GM18502 (cell line): Measurements from ENCODE around the gene ST3GAL2.

Source experiments
- ATAC-seq: cut with Tn5 transposase; IDR thresholded peaks from one replicate; pipeline ENCODE4 v1.9.1; 2021; ENCODE audit warnings: mild to moderate bottlenecking; ENCODE audit not compliant: unreplicated experiment, poor library complexity

ST3GAL2 gene

DNA sequence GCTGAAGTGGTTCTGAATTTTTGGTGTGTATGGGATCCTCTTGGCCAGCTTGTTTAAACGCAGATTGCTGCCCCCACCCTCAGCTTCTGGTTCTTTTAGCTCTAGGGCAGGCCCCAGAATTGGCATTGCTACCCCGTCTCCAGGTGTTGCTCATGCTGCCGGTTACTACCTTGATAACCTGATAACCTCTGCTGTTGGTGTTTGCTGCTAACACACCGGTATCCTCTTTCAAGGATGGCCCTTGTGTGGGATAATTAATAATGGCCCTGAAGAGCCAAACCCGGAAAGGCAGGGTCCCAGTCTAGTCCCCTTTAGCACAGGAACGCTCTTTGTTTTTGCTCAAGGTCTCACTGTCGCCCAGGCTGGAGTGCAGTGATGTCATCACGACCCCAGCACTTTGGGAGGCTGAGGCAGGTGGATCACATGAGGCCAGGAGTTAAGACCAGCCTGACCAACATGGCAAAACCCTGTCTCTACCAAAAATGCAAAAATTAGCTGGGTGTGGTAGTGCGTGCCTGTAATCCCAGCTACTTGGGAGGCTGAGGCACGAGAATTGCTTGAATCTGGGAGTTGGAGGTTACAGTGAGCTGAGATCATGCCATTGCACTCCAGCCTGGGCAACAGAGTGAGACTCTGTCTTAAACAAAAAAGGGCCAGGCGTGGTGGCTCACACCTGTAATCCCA, 1.3 kb upstream of the ST3GAL2 start:
- no peak for ATAC-seq

DNA sequence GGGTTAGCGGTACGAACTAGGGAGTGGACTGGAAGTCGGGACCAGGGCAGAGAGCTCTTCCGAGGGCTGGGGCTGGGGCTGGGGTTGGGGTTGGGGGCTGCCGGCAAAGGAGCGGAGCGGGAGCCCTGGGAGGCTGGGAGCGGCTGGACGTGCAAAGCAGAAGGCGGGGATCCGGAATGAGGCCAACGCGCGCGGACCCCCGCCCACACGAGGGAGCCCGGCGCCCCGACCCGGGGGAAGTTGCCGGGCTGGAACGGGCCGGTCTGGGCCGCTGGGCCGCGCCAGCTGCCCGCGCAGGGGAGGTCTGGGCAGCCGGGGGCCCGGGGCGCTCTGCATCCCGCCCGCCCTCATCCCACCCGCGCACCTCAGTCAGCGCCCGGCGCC, 323 bp downstream of the ST3GAL2 start:
- ATAC-seq = no peak

DNA sequence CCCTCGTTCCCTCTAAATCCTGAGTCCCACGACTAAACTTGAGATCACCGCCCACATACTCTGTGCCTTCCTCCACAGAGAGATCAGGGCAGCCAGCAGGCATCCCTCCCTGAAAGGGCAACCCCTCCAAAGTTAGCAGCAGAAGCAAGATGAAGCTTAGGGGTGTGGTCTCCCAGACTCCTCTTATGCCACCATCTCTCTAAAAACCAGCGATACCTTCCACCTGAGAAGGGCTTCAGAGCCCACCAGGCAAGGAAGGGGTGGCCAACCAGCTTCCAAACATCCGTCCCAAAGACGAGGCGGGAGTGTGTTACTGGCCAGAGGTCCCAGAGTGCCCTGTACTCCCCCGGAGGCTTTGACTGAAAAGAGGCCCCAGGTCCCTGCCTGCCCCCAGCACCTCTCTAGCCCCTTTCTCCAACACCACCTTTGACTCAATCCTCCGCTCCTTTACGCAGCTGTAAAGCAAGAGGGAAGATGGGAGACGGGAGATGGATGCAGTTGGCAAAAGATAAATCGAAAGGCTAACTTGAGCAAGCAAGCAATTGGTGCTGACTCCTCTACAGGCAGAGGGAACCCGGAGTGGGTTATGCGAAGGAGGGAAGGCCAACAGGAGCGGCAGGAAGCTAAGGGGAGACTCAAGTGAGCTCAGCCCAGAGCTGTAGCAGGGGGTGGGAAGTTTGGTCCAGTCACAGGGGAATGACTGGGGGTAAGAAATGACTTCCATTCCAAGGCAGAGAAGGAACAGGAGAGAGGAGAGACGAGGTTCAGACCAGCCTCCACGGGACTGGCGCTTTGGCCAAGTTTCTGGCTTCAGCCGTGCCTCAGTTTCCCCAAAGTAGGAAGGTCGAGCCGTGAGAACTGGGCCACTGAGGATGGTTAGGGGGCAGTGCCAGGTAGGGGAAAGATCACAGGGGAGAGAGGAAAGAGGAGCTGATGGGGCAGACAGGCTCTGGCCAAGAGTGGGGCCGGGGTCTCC, 1.0 kb downstream of the ST3GAL2 start:
- no peak for ATAC-seq

- ATAC-seq = no peak
Observed at GRCh38 chr16:70437017-70437581, 1.8 kb downstream of the ST3GAL2 start.

GRCh38 chr16:70434484-70435260, 4.2 kb downstream of the ST3GAL2 start:
- no peak for ATAC-seq

GRCh38 chr16:70433458-70434103, 5.3 kb downstream of the ST3GAL2 start:
- ATAC-seq = no peak

DNA sequence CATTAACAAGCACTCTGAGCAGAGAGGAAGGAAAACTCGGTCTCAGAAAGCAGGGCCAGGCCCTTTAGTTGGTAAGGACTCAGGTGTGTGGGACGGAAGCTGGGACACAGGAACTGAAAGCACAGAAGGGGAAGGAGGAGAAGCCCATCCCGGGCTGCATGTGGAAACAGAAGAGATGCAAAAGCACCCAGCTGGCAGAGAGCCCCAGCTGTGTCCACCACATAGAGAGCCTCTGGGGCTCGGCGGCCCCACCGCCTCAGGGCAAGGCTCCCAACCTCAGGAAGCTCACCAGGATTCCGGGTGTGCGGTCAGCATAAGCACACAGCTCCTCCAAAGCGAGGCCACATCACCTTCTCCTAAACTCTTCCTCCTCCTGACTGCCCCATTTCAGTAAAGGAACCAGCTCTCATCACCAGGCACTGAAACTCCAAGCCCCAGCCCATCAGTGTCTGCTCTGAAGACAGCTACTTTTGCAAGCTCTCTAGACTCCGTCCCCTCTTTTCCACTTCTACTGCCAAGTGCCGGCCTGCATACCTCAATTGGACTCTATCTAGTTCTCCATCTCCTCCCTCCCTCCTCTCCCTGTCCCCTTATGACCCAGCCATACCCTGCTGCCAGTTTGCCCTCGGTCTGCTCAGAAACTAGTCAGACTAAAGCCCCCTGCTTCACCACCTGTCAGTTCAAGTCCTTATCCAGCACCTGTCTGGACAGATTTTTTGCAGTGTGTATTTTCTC, 6.0 kb downstream of the ST3GAL2 start:
- ATAC-seq = no peak

- no peak for ATAC-seq
Observed at GRCh38 chr16:70432356-70432722, 6.6 kb downstream of the ST3GAL2 start.

GRCh38 chr16:70430667-70431536, 8.0 kb downstream of the ST3GAL2 start:
- ATAC-seq = peak; percentile 51

- ATAC-seq = no peak
Observed at GRCh38 chr16:70429888-70430666, 8.8 kb downstream of the ST3GAL2 start.

- ATAC-seq = peak; percentile 26
Observed at GRCh38 chr16:70428178-70428998, 10.5 kb downstream of the ST3GAL2 start.

DNA sequence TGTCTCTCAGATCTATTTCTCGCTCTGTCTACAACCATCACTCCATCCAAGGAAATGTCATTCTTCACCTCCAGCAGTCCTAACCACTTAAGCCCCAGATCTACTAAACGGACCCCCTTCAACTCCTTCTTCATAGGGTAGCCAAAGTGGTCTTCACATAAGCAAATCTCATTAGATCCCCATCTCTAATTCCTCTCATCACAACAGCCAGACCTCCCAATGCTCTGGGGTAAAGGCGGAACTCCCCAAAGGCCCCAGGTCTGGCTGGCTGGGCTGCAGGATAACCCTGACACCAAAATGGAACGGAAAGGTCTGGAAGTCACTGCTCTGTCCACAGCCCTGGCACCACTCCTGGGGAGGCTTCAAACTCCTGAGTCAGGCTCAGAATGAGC, 11.1 kb downstream of the ST3GAL2 start:
- no peak for ATAC-seq

- ATAC-seq = no peak
Observed at GRCh38 chr16:70422543-70422942, 16.4 kb downstream of the ST3GAL2 start.

GRCh38 chr16:70421473-70422311, 17.2 kb downstream of the ST3GAL2 start:
- no peak for ATAC-seq

DNA sequence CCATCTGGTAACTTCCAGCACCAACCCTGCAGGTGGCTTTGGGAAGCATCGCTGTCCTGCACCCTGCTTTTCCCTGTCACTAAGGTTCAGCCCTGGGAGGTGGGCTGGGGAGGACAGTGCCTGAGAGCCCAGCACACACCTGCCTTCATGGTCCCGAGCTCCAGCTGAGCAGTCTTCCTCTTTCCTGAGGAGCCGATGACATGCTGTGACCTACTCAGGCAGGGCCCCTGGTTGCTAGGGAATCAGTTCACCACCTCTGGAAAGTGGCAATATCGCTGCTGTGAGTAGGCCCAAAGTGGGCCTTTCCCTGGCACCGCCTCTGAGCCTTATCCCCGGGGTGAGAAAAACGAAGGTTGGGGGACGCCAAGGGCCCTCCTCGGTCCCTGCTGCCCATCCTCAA, 17.9 kb downstream of the ST3GAL2 start:
- no peak for ATAC-seq
